GM12892 (cell line): ENCODE results near the gene FBH1.

ENCODE experiments used
- POLR2A ChIP-seq: IDR thresholded peaks from 2 replicates; pipeline ENCODE4 v1.6.1; 2011; ENCODE audit warnings: low read depth, low read length, control low read depth
- POLR2AphosphoS5 ChIP-seq: IDR thresholded peaks from 2 replicates; pipeline ENCODE4 v1.6.1; 2011; ENCODE audit warnings: low read depth, low read length, control low read depth
- TAF1 ChIP-seq: IDR thresholded peaks from 2 replicates; pipeline ENCODE4 v1.6.1; 2011; ENCODE audit warnings: low read depth, mild to moderate bottlenecking, control low read depth, low read length, borderline replicate concordance

GRCh38 chr10:5887029-5887428 lies 3.0 kb upstream of the FBH1 start:
- no peak for TF ChIP-seq POLR2A
- no peak for TF ChIP-seq TAF1
- no peak for TF ChIP-seq POLR2AphosphoS5
